ENCODE results near the gene FIGLA. TPM values are rescaled to one million over a fixed set of nuclear protein-coding genes. Genes with fewer than 3 reads are reported as not detected.

Gene FIGLA
- total and polyA plus RNA-seq, 2 donors (not counting 1 experiment from before 2014, with no cell fraction given): not detected

DNA sequence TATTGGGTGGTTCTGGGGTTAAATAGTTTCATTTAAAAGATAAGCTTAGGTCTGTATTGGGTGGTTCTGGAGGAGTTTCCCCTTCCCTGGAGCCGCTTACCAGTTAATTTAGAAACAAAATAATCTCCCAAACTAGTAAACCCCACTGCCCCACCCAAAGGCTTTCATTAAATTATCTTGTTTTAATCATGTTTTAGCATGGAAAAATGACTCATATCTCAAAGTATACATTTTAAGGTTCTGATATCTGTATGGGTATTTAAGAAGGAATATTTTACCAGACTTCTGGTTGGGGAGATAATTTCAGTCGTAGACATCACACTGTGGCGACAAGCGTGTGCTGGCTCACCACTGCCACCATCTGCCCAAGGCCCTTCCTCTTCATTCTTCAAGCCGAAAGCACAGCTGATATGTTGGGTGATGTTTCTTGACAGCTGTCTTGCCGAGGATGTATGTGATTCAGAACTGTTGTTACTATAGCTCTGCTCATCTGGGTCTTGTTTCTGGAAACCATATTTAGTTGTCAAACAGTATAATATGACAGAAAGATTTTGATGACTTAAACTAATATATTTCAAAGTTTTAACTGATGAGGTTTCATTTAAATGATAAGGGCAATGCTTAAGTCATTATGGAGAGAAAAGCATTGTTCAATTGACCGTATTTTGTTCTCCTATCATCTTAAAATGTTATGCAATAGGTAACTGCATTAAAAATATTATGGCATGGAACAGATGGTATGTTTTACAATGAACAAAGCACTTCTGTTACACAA is 5.1 kb downstream of the FIGLA start:
- ATAC-seq (ENCODE audit: low read depth): peak; percentile 39
- Histone ChIP-seq H3K9ac (ENCODE audit: low read length) (no peak overlapping the region), H3K36me3 (replicated peaks in 1 of 2; ENCODE audit: control extremely low read depth in 1 of 2, control insufficient read depth in 1 of 2, extremely low read depth in 1 of 2, insufficient read depth in 2 of 2, low read length in 1 of 2) (no peaks in the 10 kb centered on the region), H3K27ac (ENCODE audit: low read length in 2 of 2) (no peak overlapping the region), H3K4me2 (replicated peaks; ENCODE audit: low read depth, low read length, poor library complexity, severe bottlenecking) (no peak overlapping the region), H2AFZ (ENCODE audit: insufficient read depth, low read depth, low read length, poor library complexity, severe bottlenecking) (no peak overlapping the region), H3K9me3 (ENCODE audit: control extremely low read depth in 1 of 3, control insufficient read depth in 2 of 3, insufficient read depth in 1 of 3, low read length in 2 of 3) (peaks cover 0 to 7% (median 0%) of the 10 kb centered on the region in 3 donors), H3K79me2 (ENCODE audit: control insufficient read depth, insufficient read depth, low read length) (no peaks in the 10 kb centered on the region), H3K4me1 (ENCODE audit: control insufficient read depth in 2 of 2, insufficient read depth in 2 of 2, low read length in 2 of 2) (peaks cover 10 to 11% of the 10 kb centered on the region in 2 donors), H4K20me1 (ENCODE audit: control insufficient read depth, insufficient read depth, low read length, poor library complexity, severe bottlenecking) (no peaks in the 10 kb centered on the region), H3K4me3 (ENCODE audit: control extremely low read depth in 1 of 5, extremely low read depth in 1 of 5, insufficient read depth in 1 of 5, low read depth in 2 of 5, low read length in 4 of 5) (no peak overlapping the region), H3K27me3 (replicated peaks in 1 of 4; ENCODE audit: control extremely low read depth in 1 of 4, control insufficient read depth in 3 of 4, insufficient read depth in 4 of 4, low read length in 3 of 4) (peaks cover 0 to 24% (median 20%) of the 10 kb centered on the region in 4 experiments)
- intact Hi-C loops (cut with micrococcal nuclease): no loop called here
- Mint-ChIP-seq H3K4me3 (no peak overlapping the region), H3K27ac (no peak overlapping the region), H3K27me3 (peaks cover 38% of the 10 kb centered on the region), H3K9me3 (ENCODE audit: insufficient read depth) (no peaks in the 10 kb centered on the region), H3K4me1 (peaks cover 6% of the 10 kb centered on the region)
- DNase-seq: peak; percentile 56
- WGBS (ENCODE audit: insufficient coverage): 0% methylated on average over 1 of the region's 7 CpGs
- no peak for TF ChIP-seq EZH2 (IDR thresholded peaks at IDR 0.05; ENCODE audit: borderline replicate concordance, insufficient read depth, low read depth, low read length, poor library complexity, severe bottlenecking)
- TF ChIP-seq, protein P1, sequence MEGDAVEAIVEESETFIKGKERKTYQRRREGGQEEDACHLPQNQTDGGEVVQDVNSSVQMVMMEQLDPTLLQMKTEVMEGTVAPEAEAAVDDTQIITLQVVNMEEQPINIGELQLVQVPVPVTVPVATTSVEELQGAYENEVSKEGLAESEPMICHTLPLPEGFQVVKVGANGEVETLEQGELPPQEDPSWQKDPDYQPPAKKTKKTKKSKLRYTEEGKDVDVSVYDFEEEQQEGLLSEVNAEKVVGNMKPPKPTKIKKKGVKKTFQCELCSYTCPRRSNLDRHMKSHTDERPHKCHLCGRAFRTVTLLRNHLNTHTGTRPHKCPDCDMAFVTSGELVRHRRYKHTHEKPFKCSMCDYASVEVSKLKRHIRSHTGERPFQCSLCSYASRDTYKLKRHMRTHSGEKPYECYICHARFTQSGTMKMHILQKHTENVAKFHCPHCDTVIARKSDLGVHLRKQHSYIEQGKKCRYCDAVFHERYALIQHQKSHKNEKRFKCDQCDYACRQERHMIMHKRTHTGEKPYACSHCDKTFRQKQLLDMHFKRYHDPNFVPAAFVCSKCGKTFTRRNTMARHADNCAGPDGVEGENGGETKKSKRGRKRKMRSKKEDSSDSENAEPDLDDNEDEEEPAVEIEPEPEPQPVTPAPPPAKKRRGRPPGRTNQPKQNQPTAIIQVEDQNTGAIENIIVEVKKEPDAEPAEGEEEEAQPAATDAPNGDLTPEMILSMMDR (IDR thresholded peaks at IDR 0.05): peak; percentile 49
- POLR2A ChIA-PET: no interaction called here
- CTCF ChIA-PET: interaction anchor here (0.6 to 1.5 kb wide), 9 partner anchors 10 to 481 kb away, joined by 3 to 5 read pairs (median 3); partner anchors contain the start of gene ADD2

DNA sequence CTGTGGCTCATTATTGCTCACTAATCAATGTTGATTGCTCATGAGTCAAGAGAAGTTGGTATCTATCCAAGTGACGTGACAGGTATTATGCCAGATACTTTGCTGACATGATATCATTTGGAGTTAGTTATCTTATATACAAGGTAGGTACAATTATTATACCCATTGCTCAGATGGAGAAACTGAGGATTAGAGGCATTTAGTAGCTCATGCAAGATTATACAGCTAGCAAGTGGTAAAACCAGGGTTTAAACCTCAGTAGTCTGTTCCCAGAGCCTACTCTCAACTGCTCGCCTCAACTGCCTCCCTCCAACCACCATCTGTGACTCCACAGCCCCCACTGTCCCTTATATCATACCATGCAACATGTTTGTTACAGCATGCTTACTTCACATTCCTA is 6.1 kb downstream of the FIGLA start:
- intact Hi-C loops (cut with micrococcal nuclease): no loop called here
- WGBS (ENCODE audit: insufficient coverage): no CpG with 5 or more reads among the region's 2 CpGs

More for the DNA sequence above, 6.1 kb downstream of the FIGLA start:
- no peaks in the 10 kb centered on the region for H3K9me3 ChIP-seq (ENCODE audit: control extremely low read depth in 1 of 3, control insufficient read depth in 2 of 3, insufficient read depth in 1 of 3, low read length in 2 of 3)
- H2AFZ ChIP-seq (ENCODE audit: insufficient read depth, low read depth, low read length, poor library complexity, severe bottlenecking): no peak overlapping the region
- no peak overlapping the region for H3K4me2 ChIP-seq (replicated peaks; ENCODE audit: low read depth, low read length, poor library complexity, severe bottlenecking)
- Mint-ChIP-seq H3K4me1 (peaks cover under 1% of the 10 kb centered on the region), H3K27me3 (peaks cover 40% of the 10 kb centered on the region), H3K9me3 (ENCODE audit: insufficient read depth) (no peaks in the 10 kb centered on the region), H3K27ac (no peak overlapping the region), H3K4me3 (no peak overlapping the region)
- no peak for DNase-seq
- no peak overlapping the region for H3K4me3 ChIP-seq (ENCODE audit: control extremely low read depth in 1 of 5, extremely low read depth in 1 of 5, insufficient read depth in 1 of 5, low read depth in 2 of 5, low read length in 4 of 5)
- H3K4me1 ChIP-seq (ENCODE audit: control insufficient read depth in 2 of 2, insufficient read depth in 2 of 2, low read length in 2 of 2): peaks cover under 1 to 1% of the 10 kb centered on the region in 2 donors
- no peak for TF ChIP-seq EZH2 (IDR thresholded peaks at IDR 0.05; ENCODE audit: borderline replicate concordance, insufficient read depth, low read depth, low read length, poor library complexity, severe bottlenecking)
- TF ChIP-seq, protein P1 (IDR thresholded peaks at IDR 0.05): no peak
- H4K20me1 ChIP-seq (ENCODE audit: control insufficient read depth, insufficient read depth, low read length, poor library complexity, severe bottlenecking): no peaks in the 10 kb centered on the region
- no peak overlapping the region for H3K27ac ChIP-seq (ENCODE audit: low read length in 2 of 2)
- peaks cover 0 to 24% (median 10%) of the 10 kb centered on the region in 4 experiments for H3K27me3 ChIP-seq (replicated peaks in 1 of 4; ENCODE audit: control extremely low read depth in 1 of 4, control insufficient read depth in 3 of 4, insufficient read depth in 4 of 4, low read length in 3 of 4)
- ATAC-seq (ENCODE audit: low read depth): no peak
- no peak overlapping the region for H3K9ac ChIP-seq (ENCODE audit: low read length)
- H3K36me3 ChIP-seq (replicated peaks in 1 of 2; ENCODE audit: control extremely low read depth in 1 of 2, control insufficient read depth in 1 of 2, extremely low read depth in 1 of 2, insufficient read depth in 2 of 2, low read length in 1 of 2): no peaks in the 10 kb centered on the region
- CTCF ChIA-PET: interaction anchor here (1.1 to 1.5 kb wide), 3 partner anchors 16 to 480 kb away, joined by 3 to 5 read pairs (median 5); partner anchors contain the start of gene ADD2
- no peaks in the 10 kb centered on the region for H3K79me2 ChIP-seq (ENCODE audit: control insufficient read depth, insufficient read depth, low read length)
- POLR2A ChIA-PET: no interaction called here

All from B cell (primary cell).